Peyer's patch (tissue), 4 donors: ENCODE results near the gene CLCA1.

Experiments used
- CTCF ChIP-seq, 6 experiments: fragments of 450-650 bp in 4 of 6; fragments of 200-600 bp in 2 of 6; sonication (generic) in 1 of 6; IDR thresholded peaks; one replicate each; pipeline ENCODE4 v1.5.1; 2017 to 2019; ENCODE audit warnings: antibody characterized with exemption in 6 of 6, mild to moderate bottlenecking in 3 of 6, moderate library complexity in 1 of 6
- POLR2A ChIP-seq, 2 donors: fragments of 450-650 bp; IDR thresholded peaks; one replicate each; pipeline ENCODE4 v1.5.1; 2017; ENCODE audit warnings: antibody characterized with exemption in 2 of 2, mild to moderate bottlenecking in 2 of 2, moderate library complexity in 2 of 2

DNA sequence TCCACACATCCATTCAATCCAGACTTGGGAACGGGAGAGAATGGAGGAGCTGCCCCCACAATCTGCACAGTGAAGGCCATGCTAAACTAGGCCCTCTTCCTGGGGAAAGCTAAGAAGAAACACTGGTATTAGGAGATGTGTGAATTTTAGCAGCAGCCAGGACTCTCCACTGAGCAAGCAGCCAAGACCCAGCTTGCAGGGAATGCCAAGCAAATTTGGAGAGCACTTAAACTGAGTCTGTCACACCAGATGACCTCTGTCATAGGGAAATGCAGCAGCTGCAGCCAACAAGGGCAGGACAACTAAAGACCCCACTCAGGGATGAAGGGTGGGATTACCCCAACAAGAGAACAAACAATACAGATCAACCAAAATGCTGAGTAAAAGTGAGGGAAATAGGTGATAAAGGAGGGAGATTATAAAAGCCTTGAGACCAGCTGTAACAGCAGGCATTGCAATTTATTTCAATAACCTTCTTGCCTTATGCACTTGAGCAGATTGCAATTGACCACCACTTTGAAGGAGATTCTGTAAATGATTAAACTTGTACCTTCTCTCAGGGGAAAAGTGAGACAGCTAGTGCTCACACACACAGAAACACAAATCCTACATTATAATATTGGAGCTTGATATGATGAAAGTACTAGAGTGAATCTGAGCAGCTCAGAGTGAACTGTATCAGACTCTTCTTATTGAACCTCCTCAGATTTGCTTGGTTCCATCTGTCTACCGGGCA, 2.5 kb upstream of the CLCA1 start:
- TF ChIP-seq CTCF (IDR thresholded peaks at IDR 0.05) (no peak), POLR2A (IDR thresholded peaks at IDR 0.05) (no peak)
